H9 (cell line): Measurements from ENCODE around the gene TRMT1. TPM values are rescaled to one million over a fixed set of nuclear protein-coding genes. Genes with fewer than 3 reads are reported as not detected.

Source experiments
- DNase-seq: peaks from one replicate; pipeline ENCODE4 v3.0.0-alpha.2; 2017
- H2AFZ ChIP-seq: one replicate; pipeline ENCODE4 v1.6.1; 2013; ENCODE audit warnings: mild to moderate bottlenecking, low read length, control low read depth, moderate library complexity
- H2AK5ac ChIP-seq: 2 replicates; pipeline ENCODE4 v1.6.1; 2013; ENCODE audit warnings: low read length, control low read depth, mixed read lengths; ENCODE audit not compliant: insufficient read length
- H2BK120ac ChIP-seq: one replicate; pipeline ENCODE4 v1.6.1; 2013; ENCODE audit warnings: low read depth, mild to moderate bottlenecking, low read length, control low read depth, inconsistent platforms; ENCODE audit not compliant: poor library complexity, severe bottlenecking
- H2BK12ac ChIP-seq: 2 replicates; pipeline ENCODE4 v1.6.1; 2013; ENCODE audit warnings: low read length, control low read depth, mixed read lengths, low read depth; ENCODE audit not compliant: insufficient read length
- H2BK15ac ChIP-seq: 2 replicates; pipeline ENCODE4 v1.6.1; 2013; ENCODE audit warnings: low read depth, low read length, control low read depth
- H2BK20ac ChIP-seq: one replicate; pipeline ENCODE4 v1.6.1; 2013; ENCODE audit warnings: low read depth, mild to moderate bottlenecking, low read length, control low read depth, inconsistent platforms; ENCODE audit not compliant: poor library complexity, severe bottlenecking
- H2BK5ac ChIP-seq: 2 replicates; pipeline ENCODE4 v1.6.1; 2013; ENCODE audit warnings: low read length, control low read depth, mixed read lengths; ENCODE audit not compliant: insufficient read length
- H3K14ac ChIP-seq: 2 replicates; pipeline ENCODE4 v1.6.1; 2013; ENCODE audit warnings: low read length, control low read depth; ENCODE audit not compliant: insufficient read depth
- H3K18ac ChIP-seq: 2 replicates; pipeline ENCODE4 v1.6.1; 2013; ENCODE audit warnings: low read depth, mild to moderate bottlenecking, mixed read lengths, low read length, control low read depth; ENCODE audit not compliant: insufficient read length
- H3K23ac ChIP-seq: 2 replicates; pipeline ENCODE4 v1.6.1; 2013; ENCODE audit warnings: low read length, control low read depth, mixed read lengths, low read depth; ENCODE audit not compliant: insufficient read length
- H3K23me2 ChIP-seq: 2 replicates; pipeline ENCODE4 v1.6.1; 2013; ENCODE audit warnings: low read depth, mild to moderate bottlenecking, mixed read lengths, low read length, control low read depth; ENCODE audit not compliant: insufficient read length, poor library complexity, severe bottlenecking
- H3K27ac ChIP-seq: 2 replicates; pipeline ENCODE4 v1.5.1; 2013; ENCODE audit warnings: low read length, control low read depth, mixed read lengths, low read depth; ENCODE audit not compliant: insufficient read length
- H3K27me3 ChIP-seq: 2 replicates; pipeline ENCODE4 v1.6.1; 2013; ENCODE audit warnings: low read length, control low read depth, inconsistent platforms; ENCODE audit not compliant: insufficient read depth
- H3K4ac ChIP-seq: 2 replicates; pipeline ENCODE4 v1.6.1; 2013; ENCODE audit warnings: low read depth, mild to moderate bottlenecking, control low read depth, inconsistent platforms, low read length, moderate library complexity
- H3K4me1 ChIP-seq: 2 replicates; pipeline ENCODE4 v1.6.1; 2013; ENCODE audit warnings: low read length, control low read depth, inconsistent platforms; ENCODE audit not compliant: insufficient read depth
- H3K4me2 ChIP-seq: 2 replicates; pipeline ENCODE4 v1.6.1; 2013; ENCODE audit warnings: low read length, control low read depth, mixed read lengths; ENCODE audit not compliant: insufficient read length, insufficient read depth
- H3K56ac ChIP-seq: 2 replicates; pipeline ENCODE4 v1.6.1; 2013; ENCODE audit warnings: low read depth, mild to moderate bottlenecking, mixed read lengths, low read length, control low read depth; ENCODE audit not compliant: insufficient read length
- H3K79me1 ChIP-seq: 2 replicates; pipeline ENCODE4 v1.6.1; 2013; ENCODE audit warnings: low read depth, mild to moderate bottlenecking, moderate library complexity, low read length, control low read depth, inconsistent platforms; ENCODE audit not compliant: insufficient read depth, poor library complexity, severe bottlenecking
- H3K79me2 ChIP-seq: 2 replicates; pipeline ENCODE4 v1.6.1; 2013; ENCODE audit warnings: low read length, control low read depth, inconsistent platforms; ENCODE audit not compliant: insufficient read depth
- H3K9ac ChIP-seq: 2 replicates; pipeline ENCODE4 v1.6.1; 2013; ENCODE audit warnings: low read length, control low read depth, mixed read lengths; ENCODE audit not compliant: insufficient read length; ENCODE audit errors: extremely low read depth
- H3K9me3 ChIP-seq: one replicate; pipeline ENCODE4 v1.6.1; 2013; ENCODE audit warnings: low read depth, low read length, inconsistent platforms; ENCODE audit not compliant: control insufficient read depth
- H3T11ph ChIP-seq: one replicate; pipeline ENCODE4 v1.6.1; 2013; ENCODE audit warnings: mild to moderate bottlenecking, low read length, control low read depth, inconsistent platforms
- H4K20me1 ChIP-seq: one replicate; pipeline ENCODE4 v1.6.1; 2013; ENCODE audit not compliant: control insufficient read depth, insufficient read length, insufficient read depth
- H4K5ac ChIP-seq: 2 replicates; pipeline ENCODE4 v1.6.1; 2013; ENCODE audit warnings: low read depth, mild to moderate bottlenecking, mixed read lengths, low read length, control low read depth; ENCODE audit not compliant: insufficient read length
- H4K8ac ChIP-seq: replicated peaks from 2 replicates; pipeline ENCODE4 v1.6.1; 2013; ENCODE audit warnings: low read length, control low read depth, mixed read lengths, low read depth; ENCODE audit not compliant: insufficient read length
- H4K91ac ChIP-seq: 2 replicates; pipeline ENCODE4 v1.6.1; 2013; ENCODE audit warnings: low read depth, mild to moderate bottlenecking, moderate library complexity, mixed read lengths, low read length, control low read depth; ENCODE audit not compliant: insufficient read length
- H3K27ac Mint-ChIP-seq, 3 experiments: 2 replicates in 2 of 3; 3 replicates in 1 of 3; pipeline ENCODE4 v1.8.0; 2020 to 2021; ENCODE audit warnings: mixed read lengths in 3 of 3, mild to moderate bottlenecking in 1 of 3, moderate library complexity in 1 of 3
- H3K27me3 Mint-ChIP-seq: 2 replicates; pipeline ENCODE4 v1.8.0; 2021; ENCODE audit warnings: low read depth, mild to moderate bottlenecking, moderate library complexity, mixed read lengths
- H3K36me3 Mint-ChIP-seq, 3 experiments: 2 replicates in 2 of 3; 3 replicates in 1 of 3; pipeline ENCODE4 v1.8.0; 2020 to 2021; ENCODE audit warnings: low read depth in 3 of 3, mixed read lengths in 3 of 3; ENCODE audit not compliant: insufficient read depth in 1 of 3
- H3K4me1 Mint-ChIP-seq, 2 experiments: 2 replicates each; pipeline ENCODE4 v1.8.0; 2020; ENCODE audit warnings: mixed read lengths in 2 of 2
- H3K4me3 Mint-ChIP-seq, 2 experiments: 2 replicates in 1 of 2; 3 replicates in 1 of 2; pipeline ENCODE4 v1.8.0; 2020 to 2021; ENCODE audit warnings: mild to moderate bottlenecking in 2 of 2, mixed read lengths in 2 of 2, moderate library complexity in 1 of 2
- H3K9me3 Mint-ChIP-seq, 2 experiments: 2 replicates in 1 of 2; 3 replicates in 1 of 2; pipeline ENCODE4 v1.8.0; 2020; ENCODE audit warnings: mild to moderate bottlenecking in 2 of 2, mixed read lengths in 2 of 2, moderate library complexity in 1 of 2
- CTCF ChIP-seq: fragments of 200-600 bp; sonication (generic); conservative IDR thresholded peaks from 3 replicates; pipeline ENCODE4 v1.8.0; 2021; ENCODE audit warnings: antibody characterized with exemption, mild to moderate bottlenecking
- whole genome bisulfite sequencing: extraction: QIAGEN DNeasy Blood & Tissue Kit; methylation state at CpG from one replicate; pipeline ENCODE4 v1.1.7; 2013; ENCODE audit warnings: missing lambda C conversion rate, low lambda C conversion rate, mixed read lengths; ENCODE audit not compliant: insufficient read length; ENCODE audit errors: extremely low coverage; 5-methylcytosine and 5-hydroxymethylcytosine counted together
- total RNA-seq: library from RNA; stranded (reverse); gene quantifications from 2 replicates; pipeline ENCODE4 v1.2.1, GENCODE V29; 2021

TRMT1 gene
- total RNA-seq, 1 experiment from 2014 or later, result 95.7 TPM

GRCh38 chr19:13153569-13154240 is 37.2 kb upstream of the TRMT1 start:
- H3K36me3 Mint-ChIP-seq, result peaks cover 14 to 21% (median 18%) of the 10 kb centered on the region in 3 experiments
- Histone ChIP-seq H3K9me3 (no peaks in the 10 kb centered on the region), H3K79me2 (peaks cover 17% of the 10 kb centered on the region; the same call in 1 of the 2 replicates), H2BK15ac (no peak overlapping the region), H2BK120ac (peak overlapping the region; percentile 55), H2BK5ac (no peak overlapping the region), H3K18ac (peak overlapping the region; percentile 97), H4K5ac (no peak overlapping the region), H3K9ac (peak overlapping the region; percentile 97), H3K56ac (no peak overlapping the region), H3K4me1 (no peaks in the 10 kb centered on the region; the same call in 1 of the 2 replicates), H2AK5ac (no peak overlapping the region), H3K4ac (no peak overlapping the region; the same call in 1 of the 2 replicates), H4K20me1 (no peaks in the 10 kb centered on the region), H3K23ac (no peak overlapping the region), H3K4me2 (peak overlapping the region; percentile 78), H3K14ac (peak overlapping the region; percentile 97), H3K79me1 (no peaks in the 10 kb centered on the region), H2BK20ac (no peak overlapping the region), H3K27ac (peak overlapping the region; percentile 84), H2AFZ (no peak overlapping the region), H3T11ph (no peak overlapping the region), H2BK12ac (no peak overlapping the region), H3K27me3 (no peaks in the 10 kb centered on the region), H4K8ac (no peak overlapping the region), H3K23me2 (peaks cover 22% of the 10 kb centered on the region), H4K91ac (no peak overlapping the region)
- no peak for TF ChIP-seq CTCF
- H3K27me3 Mint-ChIP-seq, result peaks cover 12% of the 10 kb centered on the region
- H3K4me1 Mint-ChIP-seq, result peaks cover 23 to 30% of the 10 kb centered on the region in 2 experiments
- H3K9me3 Mint-ChIP-seq, result peaks cover 8 to 9% of the 10 kb centered on the region in 2 experiments; a peak in 3 of 5 replicates
- no peak for DNase-seq
- H3K27ac Mint-ChIP-seq, result peak overlapping the region; percentile 99 to 100 (median 99)
- H3K4me3 Mint-ChIP-seq, result peak overlapping the region; percentile 96 to 97
- WGBS, result no CpG with 5 or more reads among the region's 69 CpGs
